ENCODE data around the gene SEC23A.

DNA sequence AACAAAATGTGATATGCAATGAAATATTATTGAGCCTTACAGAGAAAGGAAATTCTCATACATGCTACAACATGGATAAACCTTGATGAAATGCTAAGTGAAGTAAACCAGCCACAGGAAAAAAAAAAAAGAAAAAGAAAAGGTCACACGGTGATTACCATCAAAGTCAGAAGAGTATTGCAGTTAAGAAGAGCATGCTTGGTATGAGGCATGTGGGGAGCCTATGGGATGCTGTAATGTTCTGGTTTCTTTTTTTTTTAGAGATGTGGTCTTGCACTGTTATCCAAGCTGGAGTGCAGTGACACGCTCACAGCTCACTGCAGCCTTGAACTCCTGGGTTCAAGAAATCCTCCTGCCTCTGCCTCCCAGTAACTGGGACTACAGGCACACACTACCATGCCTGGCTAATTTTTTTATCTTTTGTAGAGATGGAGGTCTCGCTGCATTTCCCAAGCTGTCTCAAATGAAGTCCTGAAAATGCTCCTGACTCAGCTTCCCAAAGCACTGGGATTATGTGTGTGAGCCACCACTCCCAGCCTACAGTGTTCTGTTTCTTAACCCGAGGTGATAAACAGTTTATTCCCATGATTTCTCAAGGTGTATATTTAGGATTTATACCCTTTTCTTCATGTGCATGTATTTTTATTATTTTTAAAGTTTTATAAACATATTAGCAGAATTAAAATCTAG, 96.2 kb downstream of the SEC23A start:
- TF ChIP-seq EP300 (IDR thresholded peaks at IDR 0.05): no peak
- TF ChIP-seq NR3C1 (IDR thresholded peaks at IDR 0.05): no peak

Measured in A549 (cell line).